Measurements from ENCODE around the gene BDKRB2.

Gene BDKRB2

GRCh38 chr14:96204151-96205058, at the start of gene BDKRB2:
Gene BDKRB2, plus strand, starts transcription at chr14:96204839. Its CDS starts 32,269 bp downstream, at chr14:96237108.
- DNase-seq (ENCODE audit: low spot score), result peak; percentile 95

- no peak for DNase-seq (ENCODE audit: low spot score)
These were observed 49.7 kb upstream of the BDKRB2 start for GRCh38 chr14:96154900-96155299.

GRCh38 chr14:96156804-96157760, 47.6 kb upstream of the BDKRB2 start:
- no peak for DNase-seq (ENCODE audit: low spot score)

- no peak for DNase-seq (ENCODE audit: low spot score)
These were observed 45.9 kb upstream of the BDKRB2 start for GRCh38 chr14:96158735-96159134.

GRCh38 chr14:96160076-96160912, 44.3 kb upstream of the BDKRB2 start:
- no peak for DNase-seq (ENCODE audit: low spot score)

GRCh38 chr14:96160913-96161310, 43.7 kb upstream of the BDKRB2 start:
- DNase-seq (ENCODE audit: low spot score), result no peak

- DNase-seq (ENCODE audit: low spot score), result no peak
These were observed 43.0 kb upstream of the BDKRB2 start for GRCh38 chr14:96161636-96162035.

GRCh38 chr14:96162265-96162664, 42.4 kb upstream of the BDKRB2 start:
- DNase-seq (ENCODE audit: low spot score), result no peak

GRCh38 chr14:96162741-96163140, 41.9 kb upstream of the BDKRB2 start:
- peak; percentile 51 for DNase-seq (ENCODE audit: low spot score)

- no peak for DNase-seq (ENCODE audit: low spot score)
These were observed 39.7 kb upstream of the BDKRB2 start for GRCh38 chr14:96164861-96165490.

GRCh38 chr14:96165493-96166436, 38.9 kb upstream of the BDKRB2 start:
- no peak for DNase-seq (ENCODE audit: low spot score)

GRCh38 chr14:96166461-96167223, 38.0 kb upstream of the BDKRB2 start:
- DNase-seq (ENCODE audit: low spot score), result no peak

- peak; percentile 95 for DNase-seq (ENCODE audit: low spot score)
These were observed 37.2 kb upstream of the BDKRB2 start for GRCh38 chr14:96167224-96168148.

- no peak for DNase-seq (ENCODE audit: low spot score)
These were observed 36.1 kb upstream of the BDKRB2 start for GRCh38 chr14:96168581-96168980.

GRCh38 chr14:96170961-96171592, 33.6 kb upstream of the BDKRB2 start:
- no peak for DNase-seq (ENCODE audit: low spot score)

GRCh38 chr14:96173636-96174475, 30.8 kb upstream of the BDKRB2 start:
- DNase-seq (ENCODE audit: low spot score), result no peak

- DNase-seq (ENCODE audit: low spot score), result peak; percentile 91
These were observed 28.4 kb upstream of the BDKRB2 start for GRCh38 chr14:96176275-96176674.

All from AG08395 (cell line).